ENCODE results near the gene NPC1.

NPC1 gene

GRCh38 chr18:23545247-23545789 is 41.0 kb downstream of the NPC1 start:
- no peak for DNase-seq

DNA sequence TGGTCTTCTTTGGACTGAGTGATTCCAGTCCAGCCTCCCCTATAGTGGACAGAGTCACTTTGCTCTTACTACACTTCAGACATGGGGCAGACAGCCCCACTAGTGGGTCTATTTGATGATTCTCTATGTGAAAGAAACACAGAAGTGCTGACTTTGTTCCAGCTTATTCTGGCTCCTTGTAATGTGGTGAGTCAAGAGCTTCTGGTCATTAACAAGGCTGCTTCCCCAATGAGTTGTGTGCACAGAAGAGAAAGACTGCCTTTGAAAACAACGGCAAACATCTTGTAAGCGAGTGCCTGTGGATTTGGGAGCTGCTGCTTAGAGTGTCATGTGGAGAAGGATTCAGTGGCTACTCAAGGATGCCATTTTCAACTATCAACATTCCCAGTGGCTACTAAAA is 43.8 kb downstream of the NPC1 start:
- DNase-seq = no peak

GRCh38 chr18:23541349-23542093 is 44.8 kb downstream of the NPC1 start:
- DNase-seq = no peak

DNA sequence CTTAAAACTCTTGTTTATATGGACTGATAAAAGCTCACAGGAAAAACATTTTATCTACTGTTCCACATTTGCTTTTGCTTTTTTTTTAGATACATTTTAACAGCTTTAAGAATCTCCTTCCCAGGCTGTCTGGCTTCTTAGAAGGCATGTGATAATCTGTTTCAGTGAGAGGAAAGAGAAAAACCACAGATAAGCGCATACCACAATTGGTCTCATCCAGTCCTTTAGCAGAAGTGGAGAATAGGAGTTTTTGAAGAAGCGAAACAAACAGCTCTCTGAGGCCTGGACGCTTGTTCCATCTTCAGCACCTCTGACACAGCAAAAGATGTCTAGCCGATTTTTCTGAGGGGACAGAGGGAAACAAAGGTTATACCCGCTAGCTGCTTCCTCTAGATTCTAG is 45.4 kb downstream of the NPC1 start:
- DNase-seq = no peak

GRCh38 chr18:23539911-23540525 is 46.3 kb downstream of the NPC1 start:
- DNase-seq = no peak

DNA sequence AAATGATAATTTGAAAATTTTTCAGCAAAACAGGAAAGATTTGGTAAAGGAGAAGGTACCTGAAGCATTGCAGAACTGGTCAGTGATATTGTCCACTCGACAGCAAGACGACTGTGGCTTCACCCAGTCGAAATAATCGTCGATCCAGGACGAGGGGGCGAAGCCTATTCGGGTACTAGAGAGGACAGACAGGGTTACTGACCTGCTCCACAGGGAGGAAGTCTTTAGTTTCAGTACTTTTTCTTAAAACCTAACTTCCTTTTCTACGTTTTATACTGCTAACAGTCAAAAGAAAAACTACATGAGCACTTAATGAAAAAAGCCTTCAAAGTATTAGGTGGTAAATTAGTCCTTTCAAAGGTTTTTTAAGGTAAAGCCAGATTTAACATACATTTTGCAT is 47.0 kb downstream of the NPC1 start:
- DNase-seq = no peak

DNA sequence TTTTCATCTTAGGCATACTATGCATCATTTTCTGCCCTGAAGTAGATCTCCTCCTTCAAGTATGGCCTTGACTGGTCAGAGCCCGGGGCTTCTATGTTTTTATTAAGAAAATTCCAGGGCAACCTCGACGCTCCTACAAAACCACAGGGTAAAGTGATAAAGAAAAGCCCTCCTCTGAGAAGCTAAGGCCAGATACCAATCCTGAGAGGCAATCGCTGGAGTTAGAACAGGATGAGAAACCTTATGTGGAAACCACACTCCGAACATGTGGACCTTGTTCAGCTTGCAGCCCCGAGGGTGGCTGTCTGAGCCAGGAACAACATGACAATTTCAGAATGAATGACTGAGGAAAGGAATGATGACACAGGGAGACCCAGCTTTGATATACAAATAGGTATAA is 47.4 kb downstream of the NPC1 start:
- DNase-seq = no peak

DNA sequence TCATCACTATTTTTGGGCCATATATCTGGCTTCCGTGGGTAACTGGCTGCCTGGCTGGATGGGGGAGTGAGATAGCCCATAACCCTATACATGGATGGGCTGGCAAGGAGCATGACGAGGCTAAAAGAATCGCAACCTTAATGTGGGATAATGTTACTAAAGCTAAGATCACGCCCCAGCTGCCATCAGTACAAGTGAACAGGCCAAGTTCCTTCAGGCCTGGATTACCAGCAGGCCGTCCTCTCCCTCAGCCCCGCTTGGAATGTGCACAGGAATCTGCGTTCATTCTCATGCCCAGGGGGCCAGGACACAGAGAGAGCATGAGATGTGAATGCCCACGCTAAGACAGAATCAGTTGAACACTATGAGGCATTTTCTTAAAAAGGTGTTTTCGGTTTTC is 48.3 kb downstream of the NPC1 start:
- DNase-seq = no peak

GRCh38 chr18:23537274-23537673 is 49.0 kb downstream of the NPC1 start:
- no peak for DNase-seq

- no peak for DNase-seq
Observed at GRCh38 chr18:23536204-23536603, 50.1 kb downstream of the NPC1 start.

GRCh38 chr18:23534276-23534675 is 52.0 kb downstream of the NPC1 start:
- no peak for DNase-seq

DNA sequence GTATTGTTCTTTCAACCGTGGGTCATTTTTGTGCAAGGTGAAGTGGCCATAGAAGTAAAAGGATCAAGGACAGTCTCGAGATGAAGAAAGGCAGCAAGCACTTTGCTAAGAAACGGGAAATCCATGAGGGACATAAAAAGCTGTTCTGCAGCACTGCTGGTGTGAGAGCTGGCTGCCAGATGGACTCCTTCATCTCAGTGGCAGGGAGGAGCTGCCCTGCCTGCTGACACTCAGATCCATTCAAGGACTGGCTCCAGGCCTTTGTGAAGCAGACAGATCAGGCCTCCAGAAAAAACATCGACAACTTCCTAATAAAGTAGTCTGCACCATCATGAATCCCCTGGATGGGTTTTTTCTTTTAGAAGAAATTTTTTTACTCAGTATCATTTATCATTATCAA is 53.5 kb downstream of the NPC1 start:
- no peak for DNase-seq

DNA sequence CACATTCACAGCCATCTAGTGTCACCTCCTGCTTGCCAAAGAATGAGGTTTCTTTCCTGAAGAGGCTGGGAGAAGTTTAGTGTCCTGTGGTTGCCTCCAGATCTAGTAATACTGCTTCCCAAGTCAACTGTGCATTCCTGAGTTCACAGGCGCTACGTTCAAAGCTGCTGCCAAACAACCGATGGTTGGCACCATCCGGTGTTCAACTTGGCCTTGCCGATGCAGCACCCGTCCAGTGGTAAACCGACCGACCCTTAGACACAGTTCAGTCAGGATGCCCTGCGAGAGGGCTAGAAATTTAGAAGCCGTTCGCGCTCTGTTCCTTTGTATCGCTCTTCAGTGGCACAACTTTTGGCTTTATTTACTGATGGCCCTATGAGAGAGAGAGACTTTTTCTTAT is 54.4 kb downstream of the NPC1 start:
- DNase-seq = no peak

DNA sequence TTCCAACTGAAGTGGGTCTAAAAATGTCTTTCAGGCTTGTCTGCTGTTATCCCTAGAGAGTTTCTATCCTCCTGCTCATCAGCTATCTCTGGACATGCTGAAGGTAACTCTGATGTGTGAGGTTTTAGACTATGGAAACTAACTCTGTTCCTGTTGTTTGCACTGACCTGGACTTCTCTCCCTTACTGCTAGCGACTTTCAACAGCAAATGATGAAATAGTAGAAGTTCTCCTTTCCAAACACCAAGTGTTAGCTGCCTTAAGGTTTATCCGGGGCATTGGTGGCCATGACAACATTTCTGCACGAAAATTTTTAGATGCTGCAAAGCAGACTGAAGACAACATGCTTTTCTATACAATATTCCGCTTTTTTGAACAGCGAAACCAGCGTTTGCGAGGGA is 56.1 kb downstream of the NPC1 start:
- DNase-seq = no peak

GRCh38 chr18:23529604-23530003 is 56.7 kb downstream of the NPC1 start:
- no peak for DNase-seq

- DNase-seq = no peak
Observed at GRCh38 chr18:23528580-23529472, 57.5 kb downstream of the NPC1 start.

DNA sequence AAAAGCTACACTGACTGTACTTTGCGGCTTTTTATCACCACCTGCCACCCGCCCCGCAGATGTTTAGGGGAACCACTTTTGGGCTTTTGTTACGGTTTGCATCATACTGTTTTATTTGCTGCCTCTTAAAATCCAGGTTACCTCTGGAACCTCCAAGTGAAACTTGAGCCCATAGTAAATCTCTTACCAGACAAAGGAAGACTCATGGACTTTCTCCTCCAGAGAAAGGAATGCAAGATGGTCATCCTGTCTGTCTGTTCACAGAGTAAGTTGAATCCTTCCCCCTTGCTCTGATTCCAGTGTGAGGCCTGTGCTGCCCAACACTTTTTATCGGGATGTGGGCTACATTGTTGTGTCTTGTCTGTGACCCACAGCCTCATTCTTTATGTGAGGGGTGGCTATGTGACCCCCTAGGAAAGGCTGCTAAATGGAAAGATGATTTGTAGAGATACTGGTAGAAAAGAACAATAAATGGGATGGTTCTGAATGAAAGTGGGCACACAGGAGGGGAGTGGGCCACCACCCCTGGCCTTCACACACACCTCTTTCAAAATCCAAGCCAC is 59.7 kb downstream of the NPC1 start:
- no peak for DNase-seq

DNA sequence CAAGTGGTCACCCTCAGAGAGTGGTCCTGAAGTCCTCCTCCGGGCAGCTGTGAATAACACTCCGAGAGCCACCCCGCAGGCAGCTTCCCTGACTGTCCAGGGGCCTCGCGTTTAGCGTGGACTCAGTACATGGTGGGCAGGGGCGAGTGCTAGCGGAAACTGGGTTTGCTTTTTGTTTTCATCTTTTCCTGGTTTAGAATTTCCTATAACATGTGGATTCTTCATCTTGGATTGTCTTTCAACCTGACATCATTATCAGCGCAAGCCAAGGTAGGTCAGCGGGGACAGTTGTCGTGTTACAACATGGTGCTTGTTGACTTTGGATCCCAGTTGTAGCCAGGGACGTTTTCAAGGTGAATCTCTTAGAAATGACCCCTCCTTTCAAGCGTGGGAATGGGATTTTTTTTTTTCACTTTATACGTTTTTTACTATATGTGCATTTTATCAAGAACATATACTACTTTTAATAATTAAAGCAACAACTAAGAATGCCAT is 62.0 kb downstream of the NPC1 start:
- DNase-seq = no peak

- DNase-seq = no peak
Observed at GRCh38 chr18:23523429-23524212, 62.7 kb downstream of the NPC1 start.

GRCh38 chr18:23521907-23522306 is 64.4 kb downstream of the NPC1 start:
- DNase-seq = no peak

- no peak for DNase-seq
Observed at GRCh38 chr18:23521271-23521670, 65.0 kb downstream of the NPC1 start.

DNA sequence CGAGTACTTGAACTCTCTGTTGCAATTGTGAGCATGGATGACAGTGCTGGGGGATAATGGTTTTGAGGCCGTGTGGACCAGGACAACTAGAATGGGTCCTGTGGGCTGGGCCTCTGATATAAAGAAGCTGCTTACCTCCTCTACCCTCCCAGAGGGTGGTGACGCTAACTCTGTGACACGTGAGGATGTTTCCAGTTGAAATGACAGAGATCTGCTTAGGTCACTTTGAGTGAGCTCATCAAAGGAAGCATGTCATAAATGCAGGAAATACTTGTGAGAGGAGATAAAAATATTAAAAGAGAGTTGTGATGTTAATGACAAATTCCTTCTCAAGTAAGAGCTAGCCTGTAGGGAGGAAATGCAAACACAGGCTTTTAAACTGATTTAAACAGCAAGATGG is 66.6 kb downstream of the NPC1 start:
- no peak for DNase-seq
